AG04449 (cell line): ENCODE measurements around the gene UCP2.

Experiments used
- CTCF ChIA-PET: fragments of 350-600 bp; formaldehyde crosslinking; extraction: SDS; loops from one replicate; lab custom pipeline; 2021; ENCODE audit warnings: antibody characterized with exemption; lab: Yijun Ruan, JAX
- POLR2A ChIA-PET: fragments of 400-600, 350-600 bp; formaldehyde crosslinking; extraction: SDS; loops from one replicate; lab custom pipeline; 2020; ENCODE audit warnings: antibody characterized with exemption, inconsistent platforms; lab: Yijun Ruan, JAX
- DNase-seq: peaks from one replicate; pipeline ENCODE4 v3.0.0-alpha.2; 2010; ENCODE audit warnings: low read depth, low spot score
- H3K4me3 ChIP-seq: 2 replicates; pipeline ENCODE4 v1.5.1; 2011; ENCODE audit warnings: low read depth, mild to moderate bottlenecking, control low read depth, low read length
- TF ChIP-seq, protein P1 (sequence below): IDR thresholded peaks from one replicate; pipeline ENCODE4 v1.5.1; 2011; ENCODE audit warnings: mild to moderate bottlenecking, moderate library complexity, low read length, control low read depth, inconsistent platforms; ENCODE audit not compliant: insufficient read depth; ENCODE audit errors: missing control alignments

The UCP2 gene

GRCh38 chr11:74002832-74003231 lies 20.2 kb upstream of the UCP2 start:
- no peak overlapping the region for H3K4me3 ChIP-seq
- CTCF ChIA-PET = no interaction called here
- no peak for DNase-seq
- POLR2A ChIA-PET = no interaction called here
- TF ChIP-seq, protein P1, sequence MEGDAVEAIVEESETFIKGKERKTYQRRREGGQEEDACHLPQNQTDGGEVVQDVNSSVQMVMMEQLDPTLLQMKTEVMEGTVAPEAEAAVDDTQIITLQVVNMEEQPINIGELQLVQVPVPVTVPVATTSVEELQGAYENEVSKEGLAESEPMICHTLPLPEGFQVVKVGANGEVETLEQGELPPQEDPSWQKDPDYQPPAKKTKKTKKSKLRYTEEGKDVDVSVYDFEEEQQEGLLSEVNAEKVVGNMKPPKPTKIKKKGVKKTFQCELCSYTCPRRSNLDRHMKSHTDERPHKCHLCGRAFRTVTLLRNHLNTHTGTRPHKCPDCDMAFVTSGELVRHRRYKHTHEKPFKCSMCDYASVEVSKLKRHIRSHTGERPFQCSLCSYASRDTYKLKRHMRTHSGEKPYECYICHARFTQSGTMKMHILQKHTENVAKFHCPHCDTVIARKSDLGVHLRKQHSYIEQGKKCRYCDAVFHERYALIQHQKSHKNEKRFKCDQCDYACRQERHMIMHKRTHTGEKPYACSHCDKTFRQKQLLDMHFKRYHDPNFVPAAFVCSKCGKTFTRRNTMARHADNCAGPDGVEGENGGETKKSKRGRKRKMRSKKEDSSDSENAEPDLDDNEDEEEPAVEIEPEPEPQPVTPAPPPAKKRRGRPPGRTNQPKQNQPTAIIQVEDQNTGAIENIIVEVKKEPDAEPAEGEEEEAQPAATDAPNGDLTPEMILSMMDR = no peak

- POLR2A ChIA-PET = no interaction called here
- TF ChIP-seq, protein P1 = no peak
- no peak for DNase-seq
- H3K4me3 ChIP-seq = no peak overlapping the region
- CTCF ChIA-PET = interaction anchor here (0.9 to 1.1 kb wide), 2 partner anchors 10 to 38 kb away, joined by 3 read pairs; no protein-coding TSS in a partner anchor
Measured at GRCh38 chr11:74001822-74002286, 19.2 kb upstream of the UCP2 start.

GRCh38 chr11:74000307-74001133 lies 17.9 kb upstream of the UCP2 start:
- ChIA-PET POLR2A (no interaction called here), CTCF (interaction anchor here (1.4 kb wide), 1 partner anchor 14 kb away, joined by 3 read pairs; no protein-coding TSS in a partner anchor)
- no peak for DNase-seq
- no peak overlapping the region for H3K4me3 ChIP-seq
- TF ChIP-seq, protein P1 = no peak

DNA sequence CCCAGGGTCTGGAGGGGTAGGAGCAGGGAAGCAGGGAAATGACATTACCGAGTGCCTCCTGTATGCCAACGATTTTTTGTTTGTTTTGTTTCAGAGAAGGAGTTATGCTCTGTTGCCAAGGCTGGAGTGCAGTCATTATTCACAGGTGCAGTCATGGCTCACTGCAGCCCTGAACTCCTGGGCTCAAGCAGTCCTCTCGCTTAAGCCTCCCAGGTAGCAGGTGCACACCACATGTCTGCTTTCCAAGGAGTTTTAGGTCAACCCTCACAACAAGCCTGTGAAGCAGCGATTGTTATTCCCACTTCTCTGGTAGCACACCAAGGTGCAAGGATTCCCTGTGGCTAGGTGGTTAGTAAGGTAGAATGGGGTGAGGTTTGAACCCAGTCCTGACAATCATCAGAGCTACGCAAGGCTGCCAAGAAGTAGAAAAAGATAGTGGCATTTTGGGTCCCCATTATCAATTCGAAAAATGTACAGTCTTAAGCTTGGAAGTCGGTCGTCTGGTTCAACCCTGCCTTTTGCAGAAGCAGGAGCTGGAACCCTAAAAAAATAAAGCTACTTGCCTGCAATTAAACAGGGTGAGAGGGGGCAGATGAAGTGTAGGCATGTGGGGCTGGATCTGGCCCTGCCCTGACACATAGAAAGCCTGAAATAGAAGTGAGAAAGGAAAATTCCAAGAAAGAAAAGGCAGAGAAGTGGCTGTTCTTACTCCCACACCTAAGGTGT lies 17.1 kb upstream of the UCP2 start:
- H3K4me3 ChIP-seq = no peak overlapping the region
- TF ChIP-seq, protein P1 = no peak
- no peak for DNase-seq
- ChIA-PET CTCF (interaction anchor here (1.4 kb wide), 1 partner anchor 15 kb away, joined by 3 read pairs; no protein-coding TSS in a partner anchor), POLR2A (no interaction called here)

DNA sequence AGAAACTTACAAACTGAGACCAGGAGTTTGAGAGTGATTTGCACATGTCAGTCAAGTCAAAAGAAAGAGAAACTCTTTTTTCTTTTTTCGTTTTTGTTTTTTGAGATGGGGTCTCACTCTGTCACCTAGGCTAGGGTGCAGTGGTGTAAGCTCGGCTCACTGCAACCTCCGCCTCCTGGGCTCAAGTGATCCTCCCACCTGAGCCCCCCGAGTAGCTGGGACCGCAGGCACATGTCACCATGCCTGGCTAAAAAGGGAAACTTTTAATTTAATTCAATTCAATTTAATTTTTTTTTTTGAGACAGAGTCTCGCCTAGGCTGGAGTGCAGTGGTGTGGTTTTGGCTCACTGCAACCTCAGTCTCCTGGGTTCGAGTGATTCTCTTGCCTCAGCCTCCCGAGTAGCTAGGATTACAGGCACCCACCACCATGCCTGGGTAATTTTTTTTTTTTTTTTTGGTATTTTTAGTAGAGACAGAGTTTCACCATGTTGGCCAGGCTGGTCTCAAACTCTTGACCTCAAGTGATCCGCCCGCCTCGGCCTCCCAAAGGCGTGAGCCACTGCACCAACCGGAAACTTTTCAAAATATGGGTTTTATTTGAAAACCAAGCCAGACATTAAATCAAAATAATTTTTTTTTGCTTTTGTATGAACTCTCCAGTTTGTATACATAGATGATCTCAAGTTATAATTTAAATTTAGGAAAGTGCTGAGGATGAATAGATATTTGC lies 16.4 kb upstream of the UCP2 start:
- no peak for DNase-seq
- no peak overlapping the region for H3K4me3 ChIP-seq
- ChIA-PET CTCF (interaction anchor here (1.4 to 1.7 kb wide), 2 partner anchors 15 to 35 kb away, joined by 3 to 6 read pairs; no protein-coding TSS in a partner anchor), POLR2A (interaction anchor here (0.7 kb wide), 1 partner anchor 11 kb away, joined by 3 read pairs; no protein-coding TSS in a partner anchor)
- TF ChIP-seq, protein P1 = no peak
